ENCODE results near the gene BBS9.
"Not testable (repeated sequence)": the region's sequence is repeated elsewhere in the genome, so short reads cannot be mapped to it uniquely, and the experiment has no call there.

BBS9 gene

DNA sequence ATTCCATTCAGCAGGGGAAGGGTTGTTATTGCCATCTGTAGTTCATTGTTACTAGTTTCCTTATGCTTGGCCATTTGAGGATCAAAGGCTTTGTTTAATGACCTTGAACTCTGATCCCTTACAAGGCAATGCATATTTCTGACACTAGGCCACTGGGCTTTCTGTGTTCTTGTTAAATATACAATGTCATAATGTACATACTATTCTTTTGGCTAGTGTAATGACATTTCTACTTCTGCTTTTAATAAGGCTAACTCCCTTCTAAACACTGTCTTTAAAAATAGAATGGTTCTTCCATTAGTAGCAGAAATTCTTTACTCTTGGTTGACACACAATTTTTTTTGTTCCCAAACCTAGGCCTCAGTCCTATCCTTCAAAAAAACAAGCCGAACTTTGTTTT, 86.6 kb downstream of the BBS9 start:
- Histone ChIP-seq H4K20me1 (ENCODE audit: insufficient read depth, low read length, poor library complexity, severe bottlenecking) (no peaks in the 10 kb centered on the region), H2AFZ (ENCODE audit: low read length) (no peak overlapping the region), H3K9ac (ENCODE audit: low read depth, low read length, poor library complexity, severe bottlenecking) (no peak overlapping the region), H3K4me1 (ENCODE audit: insufficient read depth, low read length, poor library complexity, severe bottlenecking) (no peaks in the 10 kb centered on the region), H3K79me2 (ENCODE audit: insufficient read depth, low read length) (no peaks in the 10 kb centered on the region), H3K36me3 (ENCODE audit: insufficient read depth, low read length) (no peaks in the 10 kb centered on the region), H3K4me2 (ENCODE audit: low read depth, low read length, poor library complexity, severe bottlenecking) (no peak overlapping the region), H3K27me3 (ENCODE audit: insufficient read depth, low read length, poor library complexity, severe bottlenecking) (no peaks in the 10 kb centered on the region), H3K4me3 (ENCODE audit: low read length, poor library complexity, severe bottlenecking) (no peak overlapping the region), H3K9me3 (ENCODE audit: insufficient read depth, low read depth, low read length) (peaks cover 3% of the 10 kb centered on the region; the same call in 1 of the 2 replicates), H3K9me2 (replicated peaks; ENCODE audit: low read depth, low read length) (no peaks in the 10 kb centered on the region), H3F3A (ENCODE audit: low read depth) (no peaks in the 10 kb centered on the region)
- no peak for TF ChIP-seq EZH2phosphoT487 (IDR thresholded peaks at IDR 0.05; ENCODE audit: borderline replicate concordance)
- TF ChIP-seq, protein P1, sequence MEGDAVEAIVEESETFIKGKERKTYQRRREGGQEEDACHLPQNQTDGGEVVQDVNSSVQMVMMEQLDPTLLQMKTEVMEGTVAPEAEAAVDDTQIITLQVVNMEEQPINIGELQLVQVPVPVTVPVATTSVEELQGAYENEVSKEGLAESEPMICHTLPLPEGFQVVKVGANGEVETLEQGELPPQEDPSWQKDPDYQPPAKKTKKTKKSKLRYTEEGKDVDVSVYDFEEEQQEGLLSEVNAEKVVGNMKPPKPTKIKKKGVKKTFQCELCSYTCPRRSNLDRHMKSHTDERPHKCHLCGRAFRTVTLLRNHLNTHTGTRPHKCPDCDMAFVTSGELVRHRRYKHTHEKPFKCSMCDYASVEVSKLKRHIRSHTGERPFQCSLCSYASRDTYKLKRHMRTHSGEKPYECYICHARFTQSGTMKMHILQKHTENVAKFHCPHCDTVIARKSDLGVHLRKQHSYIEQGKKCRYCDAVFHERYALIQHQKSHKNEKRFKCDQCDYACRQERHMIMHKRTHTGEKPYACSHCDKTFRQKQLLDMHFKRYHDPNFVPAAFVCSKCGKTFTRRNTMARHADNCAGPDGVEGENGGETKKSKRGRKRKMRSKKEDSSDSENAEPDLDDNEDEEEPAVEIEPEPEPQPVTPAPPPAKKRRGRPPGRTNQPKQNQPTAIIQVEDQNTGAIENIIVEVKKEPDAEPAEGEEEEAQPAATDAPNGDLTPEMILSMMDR (conservative IDR thresholded peaks at IDR 0.05; ENCODE audit: low read length), result no peak

DNA sequence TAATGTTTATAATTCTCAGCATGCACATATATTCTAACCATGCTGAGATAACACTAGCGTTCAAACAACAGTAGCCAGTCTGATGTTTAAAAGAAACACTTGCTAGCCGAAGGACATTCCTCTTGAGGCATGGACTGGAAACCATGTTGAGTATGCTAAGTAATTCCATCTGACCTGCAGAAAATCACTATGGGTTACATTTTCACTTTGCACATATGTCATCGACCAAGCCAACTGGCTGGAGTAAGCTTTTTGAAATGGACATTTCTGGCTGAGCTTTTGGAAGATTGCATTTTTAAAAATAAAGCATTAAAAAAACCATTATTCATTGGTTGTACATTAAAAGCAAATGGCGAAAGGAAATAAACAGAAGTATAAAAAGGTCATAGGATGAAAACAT, 88.2 kb downstream of the BBS9 start:
- Histone ChIP-seq H3K9me2 (replicated peaks; ENCODE audit: low read depth, low read length) (no peaks in the 10 kb centered on the region), H3K36me3 (ENCODE audit: insufficient read depth, low read length) (no peaks in the 10 kb centered on the region), H3K27me3 (ENCODE audit: insufficient read depth, low read length, poor library complexity, severe bottlenecking) (no peaks in the 10 kb centered on the region), H3K4me3 (ENCODE audit: low read length, poor library complexity, severe bottlenecking) (no peak overlapping the region), H3K9ac (ENCODE audit: low read depth, low read length, poor library complexity, severe bottlenecking) (no peak overlapping the region), H3K79me2 (ENCODE audit: insufficient read depth, low read length) (no peaks in the 10 kb centered on the region), H3K4me1 (ENCODE audit: insufficient read depth, low read length, poor library complexity, severe bottlenecking) (no peaks in the 10 kb centered on the region), H4K20me1 (ENCODE audit: insufficient read depth, low read length, poor library complexity, severe bottlenecking) (no peaks in the 10 kb centered on the region), H3K4me2 (ENCODE audit: low read depth, low read length, poor library complexity, severe bottlenecking) (no peak overlapping the region), H3K9me3 (ENCODE audit: insufficient read depth, low read depth, low read length) (no peaks in the 10 kb centered on the region), H3F3A (ENCODE audit: low read depth) (no peaks in the 10 kb centered on the region), H2AFZ (ENCODE audit: low read length) (no peak overlapping the region)
- TF ChIP-seq, protein P1 (conservative IDR thresholded peaks at IDR 0.05; ENCODE audit: low read length), result no peak
- TF ChIP-seq EZH2phosphoT487 (IDR thresholded peaks at IDR 0.05; ENCODE audit: borderline replicate concordance), result no peak

GRCh38 chr7:33218841-33219535, 89.6 kb downstream of the BBS9 start:
- not testable (repeated sequence) for H4K20me1 ChIP-seq (ENCODE audit: insufficient read depth, low read length, poor library complexity, severe bottlenecking); H3K4me3 ChIP-seq (ENCODE audit: low read length, poor library complexity, severe bottlenecking); H3K79me2 ChIP-seq (ENCODE audit: insufficient read depth, low read length); H3K27me3 ChIP-seq (ENCODE audit: insufficient read depth, low read length, poor library complexity, severe bottlenecking); H2AFZ ChIP-seq (ENCODE audit: low read length); H3K4me2 ChIP-seq (ENCODE audit: low read depth, low read length, poor library complexity, severe bottlenecking); H3K4me1 ChIP-seq (ENCODE audit: insufficient read depth, low read length, poor library complexity, severe bottlenecking); H3K36me3 ChIP-seq (ENCODE audit: insufficient read depth, low read length); H3K9me3 ChIP-seq (ENCODE audit: insufficient read depth, low read depth, low read length); H3K9ac ChIP-seq (ENCODE audit: low read depth, low read length, poor library complexity, severe bottlenecking); H3F3A ChIP-seq (ENCODE audit: low read depth); H3K9me2 ChIP-seq (replicated peaks; ENCODE audit: low read depth, low read length)

GRCh38 chr7:33220231-33220630, 90.9 kb downstream of the BBS9 start:
- Histone ChIP-seq H3K9me2 (replicated peaks; ENCODE audit: low read depth, low read length) (no peaks in the 10 kb centered on the region), H3K9me3 (ENCODE audit: insufficient read depth, low read depth, low read length) (no peaks in the 10 kb centered on the region), H3K36me3 (ENCODE audit: insufficient read depth, low read length) (no peaks in the 10 kb centered on the region), H3K27me3 (ENCODE audit: insufficient read depth, low read length, poor library complexity, severe bottlenecking) (no peaks in the 10 kb centered on the region), H3K4me1 (ENCODE audit: insufficient read depth, low read length, poor library complexity, severe bottlenecking) (no peaks in the 10 kb centered on the region), H4K20me1 (ENCODE audit: insufficient read depth, low read length, poor library complexity, severe bottlenecking) (no peaks in the 10 kb centered on the region), H3K4me2 (ENCODE audit: low read depth, low read length, poor library complexity, severe bottlenecking) (no peak overlapping the region), H3K9ac (ENCODE audit: low read depth, low read length, poor library complexity, severe bottlenecking) (no peak overlapping the region), H2AFZ (ENCODE audit: low read length) (no peak overlapping the region), H3K79me2 (ENCODE audit: insufficient read depth, low read length) (no peaks in the 10 kb centered on the region), H3F3A (ENCODE audit: low read depth) (no peaks in the 10 kb centered on the region), H3K4me3 (ENCODE audit: low read length, poor library complexity, severe bottlenecking) (no peak overlapping the region)
- TF ChIP-seq, protein P1 (conservative IDR thresholded peaks at IDR 0.05; ENCODE audit: low read length), result no peak
- no peak for TF ChIP-seq EZH2phosphoT487 (IDR thresholded peaks at IDR 0.05; ENCODE audit: borderline replicate concordance)

Data from Loucy (cell line).